Nephron (organoid): ENCODE results near the gene CREG1.

ENCODE experiments used
- H3K27ac Mint-ChIP-seq, 3 experiments: 2 replicates each; pipeline ENCODE4 v1.8.0; 2020; ENCODE audit warnings: mixed read lengths in 3 of 3, mild to moderate bottlenecking in 2 of 3, moderate library complexity in 1 of 3
- H3K27me3 Mint-ChIP-seq: 2 replicates; pipeline ENCODE4 v1.8.0; 2021; ENCODE audit warnings: low read depth, mild to moderate bottlenecking, moderate library complexity, mixed read lengths
- H3K36me3 Mint-ChIP-seq: 2 replicates; pipeline ENCODE4 v1.8.0; 2020; ENCODE audit warnings: low read depth, mixed read lengths
- H3K4me1 Mint-ChIP-seq: 2 replicates; pipeline ENCODE4 v1.8.0; 2020; ENCODE audit warnings: mixed read lengths
- H3K4me3 Mint-ChIP-seq, 3 experiments: 2 replicates each; pipeline ENCODE4 v1.8.0; 2020; ENCODE audit warnings: mild to moderate bottlenecking in 3 of 3, mixed read lengths in 3 of 3, moderate library complexity in 2 of 3
- H3K9me3 Mint-ChIP-seq: 2 replicates; pipeline ENCODE4 v1.8.0; 2020; ENCODE audit warnings: mixed read lengths
- TF ChIP-seq, protein P1 (sequence below), 3 experiments: fragments of 200-600 bp; sonication (generic); IDR thresholded peaks; one replicate each; pipeline ENCODE4 v1.5.0; 2021; ENCODE audit warnings: antibody characterized with exemption in 3 of 3; ENCODE audit not compliant: unreplicated experiment in 3 of 3

Gene CREG1

DNA sequence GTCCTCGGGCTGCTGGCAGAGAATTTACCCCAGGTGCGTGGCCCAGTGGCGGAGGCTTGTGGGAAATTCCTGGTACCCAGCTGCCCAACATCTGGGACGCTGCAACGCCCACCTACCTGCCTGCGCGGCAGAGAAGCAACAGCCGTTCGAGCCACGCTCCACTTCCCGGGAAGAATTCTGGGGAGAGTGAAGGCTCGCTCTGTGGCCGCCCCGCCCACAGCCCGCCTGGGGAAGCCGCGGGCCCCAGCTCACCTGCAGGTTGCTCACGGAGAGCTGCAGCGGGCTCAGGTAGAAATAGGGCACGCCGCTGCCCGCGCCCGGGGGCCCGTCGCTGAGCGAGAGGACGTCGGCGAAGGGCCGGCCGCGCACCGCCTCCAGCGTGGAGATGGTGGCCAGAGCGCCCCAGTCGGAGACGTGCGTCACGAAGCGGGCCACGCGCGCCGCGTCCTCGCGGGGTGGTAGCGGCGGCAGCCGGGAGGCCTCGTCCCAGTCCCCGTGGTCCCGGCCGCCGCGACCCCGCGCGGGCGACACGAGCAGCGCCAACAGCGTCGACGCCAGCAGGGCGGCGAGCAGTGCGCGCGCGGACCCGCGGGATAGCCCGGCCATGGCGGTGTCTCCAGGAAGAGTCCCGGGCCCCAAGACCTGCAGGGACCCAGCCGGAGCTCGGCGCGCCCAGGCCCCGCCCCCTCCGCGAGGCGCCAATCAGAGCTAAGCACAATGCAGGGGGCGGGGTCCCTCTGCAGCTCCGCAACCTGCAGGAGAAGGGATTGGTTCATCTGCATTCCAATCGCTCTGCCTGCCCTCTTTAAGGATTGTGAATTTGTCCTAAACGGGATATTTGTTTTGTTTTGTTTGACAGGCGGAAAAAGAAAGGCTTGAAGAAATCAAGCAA, at the start of gene CREG1:
Gene CREG1 (minus strand): TSS at position 627 of the 892 bp plus-strand sequence.
- peaks cover 16% of the 10 kb centered on the region for H3K4me1 Mint-ChIP-seq
- no peaks in the 10 kb centered on the region for H3K9me3 Mint-ChIP-seq
- H3K4me3 Mint-ChIP-seq, result peak within 1 kb of the TSS; percentile 85 to 88 (median 87)
- no peaks in the 10 kb centered on the region for H3K36me3 Mint-ChIP-seq
- TF ChIP-seq, protein P1, sequence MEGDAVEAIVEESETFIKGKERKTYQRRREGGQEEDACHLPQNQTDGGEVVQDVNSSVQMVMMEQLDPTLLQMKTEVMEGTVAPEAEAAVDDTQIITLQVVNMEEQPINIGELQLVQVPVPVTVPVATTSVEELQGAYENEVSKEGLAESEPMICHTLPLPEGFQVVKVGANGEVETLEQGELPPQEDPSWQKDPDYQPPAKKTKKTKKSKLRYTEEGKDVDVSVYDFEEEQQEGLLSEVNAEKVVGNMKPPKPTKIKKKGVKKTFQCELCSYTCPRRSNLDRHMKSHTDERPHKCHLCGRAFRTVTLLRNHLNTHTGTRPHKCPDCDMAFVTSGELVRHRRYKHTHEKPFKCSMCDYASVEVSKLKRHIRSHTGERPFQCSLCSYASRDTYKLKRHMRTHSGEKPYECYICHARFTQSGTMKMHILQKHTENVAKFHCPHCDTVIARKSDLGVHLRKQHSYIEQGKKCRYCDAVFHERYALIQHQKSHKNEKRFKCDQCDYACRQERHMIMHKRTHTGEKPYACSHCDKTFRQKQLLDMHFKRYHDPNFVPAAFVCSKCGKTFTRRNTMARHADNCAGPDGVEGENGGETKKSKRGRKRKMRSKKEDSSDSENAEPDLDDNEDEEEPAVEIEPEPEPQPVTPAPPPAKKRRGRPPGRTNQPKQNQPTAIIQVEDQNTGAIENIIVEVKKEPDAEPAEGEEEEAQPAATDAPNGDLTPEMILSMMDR (IDR thresholded peaks at IDR 0.05; ENCODE audit: unreplicated experiment in 3 of 3), result no peak
- peak within 1 kb of the TSS in 2 of 3 experiments; percentile 52 to 64 for H3K27ac Mint-ChIP-seq
- H3K27me3 Mint-ChIP-seq, result peaks cover 16% of the 10 kb centered on the region

DNA sequence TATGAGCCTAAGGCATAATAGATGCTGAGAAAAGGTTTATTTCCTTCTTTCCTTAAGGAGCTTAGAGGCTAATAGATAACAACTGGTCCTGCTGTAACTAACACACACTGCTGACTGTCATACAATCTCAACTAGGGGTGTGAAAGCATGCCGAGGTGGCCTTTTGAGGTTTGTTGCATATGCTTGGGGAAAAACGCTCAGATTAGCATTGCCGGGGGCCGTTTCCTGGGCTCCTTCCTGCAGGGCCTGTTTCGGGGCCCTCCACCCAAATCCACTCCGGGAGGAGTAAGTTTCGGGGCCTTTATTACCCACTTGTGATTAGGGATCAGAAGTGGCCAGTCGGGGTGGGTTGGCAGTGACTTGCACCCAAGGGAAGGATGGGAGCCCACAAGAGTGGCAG, 49.3 kb upstream of the CREG1 start:
- Mint-ChIP-seq H3K4me3 (no peak overlapping the region), H3K4me1 (peaks cover 6% of the 10 kb centered on the region), H3K36me3 (peaks cover 8% of the 10 kb centered on the region), H3K9me3 (peaks cover 12% of the 10 kb centered on the region), H3K27ac (no peak overlapping the region), H3K27me3 (peaks cover 16% of the 10 kb centered on the region)
- TF ChIP-seq, protein P1 (IDR thresholded peaks at IDR 0.05; ENCODE audit: unreplicated experiment in 3 of 3), result no peak

- Mint-ChIP-seq H3K4me3 (no peak overlapping the region), H3K9me3 (peaks cover 7% of the 10 kb centered on the region), H3K36me3 (peaks cover 3% of the 10 kb centered on the region), H3K27me3 (peaks cover 16% of the 10 kb centered on the region), H3K27ac (no peak overlapping the region), H3K4me1 (peaks cover 6% of the 10 kb centered on the region)
- TF ChIP-seq, protein P1 (IDR thresholded peaks at IDR 0.05; ENCODE audit: unreplicated experiment in 3 of 3), result no peak
These were observed 48.2 kb upstream of the CREG1 start for GRCh38 chr1:167601442-167602383.

- peaks cover 6% of the 10 kb centered on the region for H3K4me1 Mint-ChIP-seq
- peaks cover 3% of the 10 kb centered on the region for H3K36me3 Mint-ChIP-seq
- no peak overlapping the region for H3K27ac Mint-ChIP-seq
- TF ChIP-seq, protein P1 (IDR thresholded peaks at IDR 0.05; ENCODE audit: unreplicated experiment in 3 of 3), result peak; percentile 36 to 44 (median 39)
- no peak overlapping the region for H3K4me3 Mint-ChIP-seq
- peaks cover 20% of the 10 kb centered on the region for H3K27me3 Mint-ChIP-seq
- H3K9me3 Mint-ChIP-seq, result peaks cover 5% of the 10 kb centered on the region
These were observed 46.5 kb upstream of the CREG1 start for GRCh38 chr1:167599957-167600581.

DNA sequence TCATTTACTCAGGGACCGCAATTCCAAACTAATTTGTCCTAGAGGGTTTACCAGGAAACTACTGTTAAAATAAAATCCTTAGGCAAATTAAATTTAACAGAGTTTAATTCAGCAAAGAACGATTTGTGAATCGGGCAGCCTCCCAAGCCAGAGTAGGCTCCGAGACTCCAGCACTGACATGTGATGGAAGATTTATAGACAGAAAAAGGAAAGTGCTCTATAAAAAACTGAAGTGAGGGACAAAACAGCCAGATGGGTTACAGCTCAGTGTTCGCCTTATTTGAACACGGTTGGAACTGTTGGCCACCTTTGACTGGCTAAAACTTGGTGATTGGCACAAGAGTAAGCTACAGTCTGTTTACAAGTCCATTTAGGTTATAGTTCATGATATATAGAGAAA, 41.3 kb upstream of the CREG1 start:
- Mint-ChIP-seq H3K9me3 (peaks cover 2% of the 10 kb centered on the region), H3K27me3 (peaks cover 12% of the 10 kb centered on the region), H3K36me3 (peaks cover 3% of the 10 kb centered on the region)

More for the DNA sequence above, 41.3 kb upstream of the CREG1 start:
- H3K27ac Mint-ChIP-seq, result no peak overlapping the region
- TF ChIP-seq, protein P1 (IDR thresholded peaks at IDR 0.05; ENCODE audit: unreplicated experiment in 3 of 3), result no peak
- peaks cover under 1% of the 10 kb centered on the region for H3K4me1 Mint-ChIP-seq
- H3K4me3 Mint-ChIP-seq, result no peak overlapping the region
